Endothelial cell (in vitro differentiated cells): ENCODE measurements around the gene BNC2. TPM values are rescaled to one million over a fixed set of nuclear protein-coding genes. Genes with fewer than 3 reads are reported as not detected.

Experiments
- DNase-seq: peaks from one replicate; pipeline ENCODE4 v3.0.0; 2021; ENCODE audit warnings: low spot score
- H3K27ac Mint-ChIP-seq: one replicate; pipeline ENCODE4 v1.8.0; 2021; ENCODE audit warnings: mixed read lengths, inconsistent platforms; ENCODE audit not compliant: unreplicated experiment
- H3K27me3 Mint-ChIP-seq: one replicate; pipeline ENCODE4 v1.8.0; 2021; ENCODE audit warnings: mild to moderate bottlenecking, moderate library complexity, mixed read lengths, inconsistent platforms; ENCODE audit not compliant: unreplicated experiment
- H3K36me3 Mint-ChIP-seq: one replicate; pipeline ENCODE4 v1.8.0; 2021; ENCODE audit warnings: mild to moderate bottlenecking, low read depth, mixed read lengths, inconsistent platforms; ENCODE audit not compliant: unreplicated experiment
- H3K4me1 Mint-ChIP-seq: one replicate; pipeline ENCODE4 v1.8.0; 2021; ENCODE audit warnings: mild to moderate bottlenecking, mixed read lengths, inconsistent platforms; ENCODE audit not compliant: unreplicated experiment
- H3K4me3 Mint-ChIP-seq: one replicate; pipeline ENCODE4 v1.8.0; 2021; ENCODE audit warnings: mild to moderate bottlenecking, mixed read lengths, inconsistent platforms; ENCODE audit not compliant: unreplicated experiment
- H3K9me3 Mint-ChIP-seq: one replicate; pipeline ENCODE4 v1.8.0; 2021; ENCODE audit warnings: mixed read lengths, inconsistent platforms; ENCODE audit not compliant: unreplicated experiment
- CTCF ChIP-seq: fragments of 200-600 bp; sonication (generic); IDR thresholded peaks from one replicate; pipeline ENCODE4 v1.5.0; 2021; ENCODE audit warnings: antibody characterized with exemption; ENCODE audit not compliant: unreplicated experiment
- total RNA-seq: library from RNA; stranded (reverse); fragmentation: NEBNext Ultra II Directional; extraction: Animal tissue kit (Norgen Biotek cat#: 25700); gene quantifications from one replicate; pipeline ENCODE4 v1.2.1, GENCODE V29; 2021; ENCODE audit not compliant: unreplicated experiment

BNC2 gene
- total RNA-seq, 1 donor from 2014 or later: 20.1 TPM

- H3K36me3 Mint-ChIP-seq: no peaks in the 10 kb centered on the region
- H3K9me3 Mint-ChIP-seq: no peaks in the 10 kb centered on the region
- H3K27me3 Mint-ChIP-seq: peaks cover 2% of the 10 kb centered on the region
- no peak overlapping the region for H3K27ac Mint-ChIP-seq
- DNase-seq: no peak
- H3K4me1 Mint-ChIP-seq: peaks cover 9% of the 10 kb centered on the region
- H3K4me3 Mint-ChIP-seq: no peak overlapping the region
- no peak for TF ChIP-seq CTCF
Measured at GRCh38 chr9:16386007-16386826, 484.3 kb downstream of the BNC2 start.

GRCh38 chr9:16385590-16385989, 484.9 kb downstream of the BNC2 start:
- no peaks in the 10 kb centered on the region for H3K9me3 Mint-ChIP-seq
- no peaks in the 10 kb centered on the region for H3K36me3 Mint-ChIP-seq
- DNase-seq: no peak
- peaks cover 4% of the 10 kb centered on the region for H3K4me1 Mint-ChIP-seq
- no peak for TF ChIP-seq CTCF
- H3K27me3 Mint-ChIP-seq: peaks cover 2% of the 10 kb centered on the region
- no peak overlapping the region for H3K27ac Mint-ChIP-seq
- H3K4me3 Mint-ChIP-seq: no peak overlapping the region

- H3K9me3 Mint-ChIP-seq: no peaks in the 10 kb centered on the region
- H3K27ac Mint-ChIP-seq: no peak overlapping the region
- DNase-seq: no peak
- no peak overlapping the region for H3K4me3 Mint-ChIP-seq
- TF ChIP-seq CTCF: no peak
- peaks cover 4% of the 10 kb centered on the region for H3K4me1 Mint-ChIP-seq
- no peaks in the 10 kb centered on the region for H3K36me3 Mint-ChIP-seq
- peaks cover 2% of the 10 kb centered on the region for H3K27me3 Mint-ChIP-seq
Measured at GRCh38 chr9:16384993-16385392, 485.5 kb downstream of the BNC2 start.

- Mint-ChIP-seq H3K36me3 (no peaks in the 10 kb centered on the region), H3K27me3 (peaks cover 3% of the 10 kb centered on the region), H3K9me3 (no peaks in the 10 kb centered on the region), H3K4me1 (peaks cover 4% of the 10 kb centered on the region), H3K4me3 (no peak overlapping the region), H3K27ac (no peak overlapping the region)
- no peak for TF ChIP-seq CTCF
- no peak for DNase-seq
Measured at GRCh38 chr9:16377311-16377710, 493.2 kb downstream of the BNC2 start.

GRCh38 chr9:16371306-16371705, 499.2 kb downstream of the BNC2 start:
- no peaks in the 10 kb centered on the region for H3K4me1 Mint-ChIP-seq
- H3K4me3 Mint-ChIP-seq: no peak overlapping the region
- no peaks in the 10 kb centered on the region for H3K9me3 Mint-ChIP-seq
- H3K27me3 Mint-ChIP-seq: peaks cover 5% of the 10 kb centered on the region
- no peaks in the 10 kb centered on the region for H3K36me3 Mint-ChIP-seq
- no peak for DNase-seq
- H3K27ac Mint-ChIP-seq: no peak overlapping the region
- TF ChIP-seq CTCF: no peak
